GM19397 (cell line): ENCODE measurements around the gene PLEKHG4B.
A peak's percentile ranks its signal among the peaks of the same experiment; 100 is the strongest.
"Not testable (repeated sequence)": the region's sequence is repeated elsewhere in the genome, so short reads cannot be mapped to it uniquely, and the experiment has no call there.

Experiments used
- ATAC-seq: cut with Tn5 transposase; IDR thresholded peaks from one replicate; pipeline ENCODE4 v1.9.1; 2021; ENCODE audit warnings: mild to moderate bottlenecking, moderate library complexity; ENCODE audit not compliant: unreplicated experiment

PLEKHG4B gene

DNA sequence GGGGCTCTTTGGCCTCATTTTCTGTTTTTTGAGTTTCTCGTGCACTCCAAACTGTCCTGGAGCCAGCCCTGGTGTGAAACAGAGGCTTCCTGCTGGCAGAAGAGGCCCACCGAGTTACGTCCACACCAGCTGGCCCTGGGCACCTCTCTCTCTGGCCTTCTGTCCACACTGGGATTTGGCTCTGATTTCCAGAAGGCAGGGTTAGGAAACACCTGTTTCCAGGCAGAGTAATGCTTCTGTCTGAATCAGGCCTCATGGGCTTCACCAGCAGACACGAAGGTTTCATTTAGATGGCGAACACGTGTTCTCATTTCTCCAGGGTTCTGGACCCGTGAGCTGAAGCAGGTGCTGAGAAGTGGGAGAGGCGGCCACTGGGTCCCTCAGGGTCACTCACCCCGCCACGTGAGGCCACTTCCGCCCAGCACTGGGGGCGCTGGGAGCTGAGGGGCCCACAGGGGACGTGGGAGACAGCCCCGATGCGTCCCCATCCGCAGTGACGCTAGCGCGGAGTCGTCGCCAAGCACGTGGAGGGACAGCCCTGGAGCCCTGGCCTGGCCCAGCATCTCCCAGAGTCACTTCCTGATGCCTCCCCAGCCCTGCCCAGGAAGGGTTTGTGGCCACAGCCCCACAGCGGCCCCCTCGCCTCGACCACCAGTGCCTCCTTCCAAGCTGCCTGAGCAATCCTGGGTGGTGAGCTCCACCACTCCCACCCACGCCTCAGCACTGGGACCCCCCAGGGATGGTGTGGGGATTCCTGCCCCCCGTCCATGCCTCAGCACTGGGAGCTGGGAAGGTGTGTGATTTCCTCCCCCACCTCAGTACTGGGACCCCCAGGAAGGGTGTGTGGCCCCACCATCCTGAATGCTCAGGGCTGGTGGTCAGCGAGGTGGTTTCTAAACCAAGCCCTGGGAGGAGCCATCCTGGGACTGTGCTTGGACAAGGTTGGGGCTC, 94.4 kb downstream of the PLEKHG4B start:
- ATAC-seq, result no peak

DNA sequence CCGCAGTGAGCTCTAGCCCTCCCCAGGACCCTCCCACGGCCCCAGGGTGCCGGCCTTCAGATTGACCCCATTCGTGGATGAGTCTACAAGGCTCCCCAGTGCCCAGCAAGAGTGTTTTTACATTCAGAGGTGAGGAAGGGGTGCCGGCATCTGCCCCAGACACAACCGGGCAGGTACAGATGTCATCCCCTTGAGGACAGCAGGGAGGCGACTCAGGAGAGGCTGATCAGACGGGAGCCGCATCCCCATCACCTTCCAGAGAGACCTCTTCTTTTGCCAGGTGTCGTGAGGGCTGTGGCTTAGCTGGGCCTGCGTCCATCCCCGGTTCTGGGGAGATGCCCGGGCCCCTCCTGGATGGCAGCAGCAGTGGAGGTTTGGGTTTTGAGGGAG, 95.1 kb downstream of the PLEKHG4B start:
- ATAC-seq, result no peak

DNA sequence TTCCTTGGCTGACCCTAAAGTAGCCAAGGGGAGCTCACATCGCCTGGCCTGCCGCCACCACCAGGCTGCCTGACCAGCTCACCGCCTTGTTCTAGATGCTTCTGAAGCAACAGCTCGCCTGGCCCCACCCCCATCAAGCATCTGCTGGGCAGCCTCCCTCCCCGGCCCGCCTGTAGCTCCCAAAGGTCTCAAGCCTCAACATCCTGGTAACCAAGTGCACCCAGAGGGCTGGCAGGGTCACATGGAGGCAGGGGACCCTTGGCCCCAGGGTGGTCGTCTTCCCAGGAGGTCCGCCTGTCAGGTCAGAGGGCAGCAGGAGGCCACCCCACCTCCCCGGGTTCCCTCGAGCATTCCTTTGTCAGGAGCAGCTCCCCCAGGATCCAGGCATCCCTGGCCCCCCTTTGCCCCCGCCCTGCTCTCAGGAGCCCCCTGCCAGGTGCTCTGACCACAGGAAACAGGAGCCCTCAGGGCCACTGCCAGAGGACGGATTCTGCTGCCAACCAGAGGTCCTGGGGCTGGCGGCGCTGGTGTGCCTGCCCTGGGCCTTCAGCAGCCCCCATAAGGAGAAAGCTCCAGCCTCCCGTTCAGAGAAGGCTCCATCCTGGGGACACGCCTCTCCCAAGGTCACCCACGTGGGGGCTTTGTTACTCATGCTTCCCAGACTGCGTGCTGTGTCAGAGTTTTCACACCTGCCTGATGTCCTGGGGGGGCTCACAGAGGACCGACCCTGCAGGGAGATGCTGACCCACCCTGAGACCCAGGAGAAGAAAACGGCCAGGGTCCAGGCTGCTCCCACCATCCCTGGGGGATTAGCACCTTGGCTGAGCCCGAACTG, 95.9 kb downstream of the PLEKHG4B start:
- no peak for ATAC-seq

DNA sequence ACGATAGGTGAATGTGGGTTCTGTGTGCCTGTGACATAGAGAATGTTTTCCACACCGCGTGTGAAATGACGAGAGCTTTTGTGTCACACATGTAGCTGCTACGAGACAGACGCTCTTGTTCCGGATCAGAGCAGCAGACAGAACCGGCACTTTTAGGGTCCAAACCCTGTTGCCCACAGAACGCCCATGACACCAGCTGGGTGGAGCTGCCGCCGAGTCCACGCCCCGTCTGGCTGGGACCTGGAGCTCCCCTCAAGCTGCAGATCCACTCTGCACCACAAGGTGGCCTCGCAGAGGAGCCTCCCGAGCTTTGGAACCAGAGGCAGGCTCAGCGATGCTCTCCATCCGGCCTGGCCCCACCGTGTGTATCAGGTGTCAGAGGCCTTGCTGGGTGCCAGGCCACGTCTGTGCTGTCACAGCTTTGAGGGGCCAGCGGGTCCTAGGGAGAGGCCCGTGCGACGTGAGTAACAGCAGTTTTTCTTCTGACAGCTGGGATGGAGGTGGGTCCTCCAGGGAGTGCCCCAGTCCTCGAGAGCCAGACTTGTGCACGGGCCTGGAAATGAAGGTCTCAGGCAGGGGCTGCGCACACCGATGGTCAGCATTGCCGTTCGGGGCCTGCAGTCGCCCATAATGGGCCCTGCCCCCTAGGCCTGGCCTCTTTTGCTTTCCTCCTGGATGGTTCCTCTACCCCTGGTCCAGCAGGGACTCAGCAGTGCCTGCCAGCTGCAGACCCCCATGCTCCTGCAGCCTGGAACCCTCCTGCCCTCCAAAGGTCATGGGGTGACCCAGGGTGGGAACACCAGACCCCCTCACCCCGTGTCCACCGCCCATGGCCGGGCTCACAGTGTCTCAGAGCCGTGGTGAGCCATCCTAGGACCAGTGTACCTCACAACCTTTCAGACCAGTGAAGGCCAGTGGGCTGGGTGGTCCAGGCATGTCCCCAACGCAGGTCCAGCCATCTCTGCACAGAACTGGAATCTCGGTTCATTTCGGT, 96.8 kb downstream of the PLEKHG4B start:
- ATAC-seq, result peak; percentile 76

DNA sequence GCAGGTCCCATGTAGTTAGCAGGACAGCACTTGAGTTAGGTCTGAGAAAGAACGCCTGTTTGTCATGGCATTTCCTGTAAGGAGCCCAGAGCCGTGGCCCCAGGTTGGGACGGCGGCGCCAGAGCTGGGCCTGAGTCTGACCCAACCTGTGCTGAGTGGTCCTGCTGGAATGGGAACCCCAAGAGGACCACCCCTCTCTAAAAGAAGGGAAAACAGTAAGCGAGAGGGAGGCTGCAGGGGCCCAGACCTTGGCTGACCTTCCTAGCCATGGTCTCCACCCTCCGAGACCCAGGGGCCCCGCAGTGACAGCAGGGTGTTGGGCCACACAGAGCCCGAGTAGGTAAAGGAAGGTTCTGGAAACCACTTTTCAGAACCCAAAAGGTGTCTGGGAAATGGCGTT, 97.5 kb downstream of the PLEKHG4B start:
- ATAC-seq, result no peak

DNA sequence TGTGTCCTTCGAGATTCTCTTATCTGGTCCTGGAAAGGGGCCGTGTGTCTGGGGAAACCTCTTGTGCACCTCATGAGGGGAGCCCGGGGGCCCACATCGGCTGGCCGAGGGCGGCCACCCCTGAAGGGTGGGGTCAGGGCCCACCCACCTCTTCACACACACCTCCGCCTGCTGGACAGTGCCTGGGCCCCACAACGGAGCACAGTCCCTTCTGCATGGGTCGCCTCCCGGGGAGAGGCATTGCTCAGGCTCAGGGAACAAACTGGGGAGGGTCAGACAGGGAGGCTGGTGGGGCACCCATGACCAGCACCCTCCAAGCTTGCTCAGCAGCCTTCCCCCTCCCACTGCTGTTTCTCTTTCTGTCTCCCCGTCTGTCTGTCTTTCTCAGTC, 98.0 kb downstream of the PLEKHG4B start:
- ATAC-seq, result no peak

DNA sequence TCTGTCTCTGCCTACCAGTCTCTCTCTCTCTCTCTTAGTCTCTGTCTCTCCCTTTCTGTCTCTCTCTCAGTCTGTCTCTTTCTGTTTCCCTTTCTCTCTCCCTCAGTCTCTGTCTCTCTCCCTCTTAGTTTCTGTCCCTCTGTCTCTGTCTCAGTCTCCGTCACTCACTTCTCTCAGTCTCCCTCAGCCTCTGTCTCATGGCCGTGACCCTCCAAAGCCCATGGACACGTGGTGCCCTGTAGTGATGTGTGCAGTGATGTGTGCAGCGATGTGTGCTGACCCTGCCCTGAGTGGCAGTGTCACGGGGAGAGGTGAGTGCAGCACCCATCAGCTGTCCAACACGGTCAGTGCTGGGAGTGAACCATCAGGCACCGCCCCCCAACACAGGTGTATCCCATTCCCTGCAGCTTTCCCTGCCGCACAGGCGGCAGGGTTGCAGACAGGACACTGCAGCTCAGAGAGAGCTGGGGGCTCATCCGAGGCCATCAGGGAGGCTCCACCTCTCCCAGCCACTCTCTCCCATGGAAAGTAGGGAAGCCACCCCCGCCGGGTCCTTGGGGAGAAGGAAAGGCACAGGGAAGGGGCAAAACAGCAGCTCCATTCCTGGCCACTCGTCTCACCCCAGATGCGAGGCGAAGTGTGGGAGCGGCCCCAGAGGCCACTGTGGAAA, 98.5 kb downstream of the PLEKHG4B start:
- no peak for ATAC-seq

DNA sequence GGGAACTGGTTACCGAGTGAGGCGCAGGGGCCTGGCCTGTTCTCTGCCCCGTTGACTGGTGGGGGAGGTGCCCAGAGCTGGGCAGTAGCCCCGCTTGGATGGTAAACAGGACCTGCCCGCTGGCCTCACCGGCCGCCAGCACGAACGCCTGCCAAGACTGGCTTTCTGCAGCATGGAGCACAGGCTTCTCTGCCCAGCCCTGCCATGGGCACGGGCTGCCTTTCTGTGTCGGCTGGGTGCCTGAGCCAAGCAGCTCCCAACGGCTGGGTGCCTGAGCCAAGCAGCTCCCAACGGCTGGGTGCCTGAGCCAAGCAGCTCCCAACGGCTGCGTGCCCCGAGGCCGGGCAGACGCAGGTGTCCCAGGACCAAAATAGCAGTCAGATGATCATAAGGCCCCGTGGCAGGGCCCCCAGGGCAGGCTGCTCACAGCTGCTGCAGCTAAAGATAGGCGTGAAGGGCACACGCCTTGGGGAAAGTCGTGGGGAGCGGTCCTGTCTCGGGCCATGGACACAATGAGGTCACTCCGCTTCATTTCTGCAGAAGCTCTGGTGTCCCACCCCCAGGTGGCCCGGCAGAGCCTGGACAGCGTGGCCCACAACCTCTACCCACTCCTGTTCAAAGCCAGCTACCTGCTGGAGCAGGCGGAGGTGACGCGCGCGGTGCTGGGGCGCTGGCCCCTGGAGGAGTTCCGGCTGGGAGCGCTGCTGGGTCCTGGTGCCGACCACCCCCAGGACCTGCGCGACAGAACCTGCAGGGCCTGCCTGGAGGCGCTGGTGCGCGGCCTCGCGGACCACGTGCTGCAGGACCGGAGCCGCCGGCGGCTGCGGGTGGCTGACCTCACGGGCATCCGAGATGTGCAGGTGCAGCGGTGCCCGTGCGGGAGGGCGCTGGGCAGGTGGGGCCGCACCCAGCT, 99.3 kb downstream of the PLEKHG4B start, which contains the start of gene LRRC14B:
Gene LRRC14B, plus strand, starts transcription at position 460 of the 913 bp plus-strand sequence. Its CDS starts 44 bp downstream, at position 504.
- ATAC-seq, result peak; percentile 34

DNA sequence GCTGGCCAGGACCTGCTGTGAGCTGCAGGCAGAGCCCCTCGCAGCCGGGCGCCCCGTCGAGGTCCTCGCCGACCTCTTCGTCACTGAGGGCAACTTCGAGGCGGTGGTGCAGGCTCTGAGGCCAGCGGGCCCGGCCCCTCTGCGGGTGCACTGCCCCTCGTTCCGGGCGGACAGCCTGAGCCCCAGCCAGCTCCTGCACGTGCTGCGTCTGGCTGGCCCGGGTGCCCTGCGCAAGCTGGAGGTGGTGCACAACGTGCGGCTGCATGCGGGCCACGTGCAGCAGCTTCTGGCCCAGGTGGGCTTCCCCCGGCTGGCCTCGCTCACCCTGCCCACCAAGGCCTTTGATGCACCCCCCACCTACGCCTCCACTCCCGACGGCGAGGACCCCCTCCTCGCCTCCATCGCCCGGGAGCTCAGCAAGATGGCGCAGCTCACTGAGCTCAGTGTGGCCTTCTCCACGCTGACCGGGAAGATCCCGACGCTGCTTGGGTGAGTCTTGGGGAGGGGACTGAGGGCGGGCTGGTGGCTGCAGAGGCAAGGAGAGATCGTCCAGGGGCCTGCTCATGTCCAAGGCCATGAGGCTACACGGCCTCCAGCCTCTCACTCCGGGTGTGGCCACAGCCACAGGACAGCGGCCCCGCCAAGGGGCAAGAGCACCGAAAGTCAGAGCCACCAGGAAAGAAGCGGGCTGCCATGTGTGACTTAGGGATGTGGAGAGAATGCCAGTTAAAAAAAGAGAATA, 100.2 kb downstream of the PLEKHG4B start:
- ATAC-seq, result no peak

DNA sequence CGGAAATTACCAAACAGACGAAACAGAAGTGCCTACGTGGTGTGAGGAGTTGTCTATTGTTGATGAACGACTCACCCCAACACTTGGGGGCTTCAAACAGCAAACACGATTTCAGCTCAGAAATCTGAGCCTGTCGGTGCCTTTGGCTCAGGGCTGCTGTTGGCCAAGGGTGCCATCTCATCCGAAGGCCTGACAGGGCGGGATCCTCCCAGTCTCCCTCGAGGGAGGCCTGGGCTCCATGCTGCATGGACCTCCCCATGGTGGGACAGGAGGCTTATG, 100.7 kb downstream of the PLEKHG4B start:
- no peak for ATAC-seq

DNA sequence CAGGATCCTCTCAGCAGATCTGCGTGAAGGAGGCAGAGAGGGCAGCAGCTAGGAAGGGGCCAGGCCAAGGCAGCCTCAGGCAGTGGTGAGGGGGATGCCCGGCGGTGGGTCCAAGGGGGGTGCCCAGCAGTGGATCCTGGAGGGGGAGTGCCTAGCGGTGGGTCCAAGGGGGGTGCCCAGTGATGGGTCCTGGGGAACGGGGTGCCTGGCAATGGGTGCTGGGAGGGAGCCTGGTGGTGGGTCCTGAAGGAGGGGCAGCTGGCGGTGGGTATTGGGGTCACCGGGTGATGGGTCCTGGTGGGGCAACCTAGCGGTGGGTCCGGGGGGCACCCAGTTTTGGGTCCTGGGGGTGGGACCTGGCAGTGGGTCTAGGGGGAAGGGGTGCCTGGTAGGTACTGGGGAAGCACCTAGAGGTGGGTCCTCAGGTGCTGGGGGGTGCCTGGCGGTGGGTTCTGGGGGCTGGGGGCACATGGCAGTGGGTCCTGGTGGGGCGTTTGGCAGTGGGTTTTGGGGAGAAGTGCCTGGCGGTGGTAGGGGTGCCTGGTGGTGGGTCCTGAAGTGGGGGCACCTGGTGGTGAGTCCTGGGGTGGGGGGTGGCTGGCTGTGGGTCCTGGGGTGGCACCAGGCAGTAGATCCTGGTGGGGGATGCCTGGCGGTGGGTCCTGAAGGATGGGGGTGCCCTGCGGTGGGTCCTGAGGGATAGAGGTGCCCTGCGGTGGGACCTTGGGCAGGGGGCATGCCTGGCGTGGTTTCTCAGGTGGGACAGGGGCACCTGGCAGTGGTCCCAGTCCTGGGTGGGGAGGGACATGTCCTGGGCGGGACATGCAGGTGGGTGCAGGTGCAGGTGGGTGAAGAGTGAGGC, 101.2 kb downstream of the PLEKHG4B start:
- no peak for ATAC-seq

DNA sequence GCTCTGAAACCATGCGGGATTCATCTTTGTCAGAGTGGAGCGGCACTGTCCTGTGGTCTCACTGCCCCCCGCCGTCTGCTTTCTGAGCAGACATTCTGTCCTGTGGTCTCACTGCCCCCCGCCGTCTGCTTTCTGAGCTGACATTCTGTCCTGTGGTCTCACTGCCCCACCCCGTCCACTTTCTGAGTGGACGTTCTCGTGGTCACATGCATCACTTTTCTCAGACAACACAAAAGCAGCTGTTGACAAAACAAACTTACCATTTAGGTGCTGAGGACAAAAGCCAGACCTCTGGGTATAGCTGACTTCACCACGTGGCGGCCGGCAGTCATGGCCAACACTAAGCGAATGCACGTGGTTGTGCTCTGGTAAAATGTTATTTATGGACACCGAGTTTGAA, 102.1 kb downstream of the PLEKHG4B start:
- no peak for ATAC-seq

DNA sequence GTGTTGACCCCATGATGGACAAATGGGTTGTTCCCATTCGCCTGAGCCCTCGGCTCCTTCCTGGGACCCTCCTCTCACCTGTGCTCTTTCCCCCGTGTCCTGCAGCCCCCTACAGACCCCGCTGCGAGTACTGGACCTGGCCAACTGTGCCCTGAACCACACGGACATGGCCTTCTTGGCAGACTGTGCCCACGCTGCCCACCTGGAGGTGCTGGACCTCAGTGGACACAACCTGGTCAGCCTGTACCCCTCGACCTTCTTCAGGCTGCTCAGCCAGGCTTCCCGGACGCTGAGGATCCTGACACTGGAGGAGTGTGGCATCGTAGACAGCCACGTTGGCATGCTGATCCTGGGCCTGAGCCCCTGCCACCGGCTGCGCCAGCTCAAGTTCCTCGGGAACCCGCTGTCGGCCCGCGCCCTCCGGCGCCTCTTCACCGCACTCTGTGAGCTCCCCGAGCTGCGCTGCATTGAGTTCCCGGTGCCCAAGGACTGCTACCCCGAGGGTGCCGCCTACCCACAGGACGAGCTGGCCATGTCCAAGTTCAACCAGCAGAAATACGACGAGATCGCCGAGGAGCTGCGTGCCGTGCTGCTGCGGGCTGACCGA, 102.7 kb downstream of the PLEKHG4B start:
- ATAC-seq, result no peak

DNA sequence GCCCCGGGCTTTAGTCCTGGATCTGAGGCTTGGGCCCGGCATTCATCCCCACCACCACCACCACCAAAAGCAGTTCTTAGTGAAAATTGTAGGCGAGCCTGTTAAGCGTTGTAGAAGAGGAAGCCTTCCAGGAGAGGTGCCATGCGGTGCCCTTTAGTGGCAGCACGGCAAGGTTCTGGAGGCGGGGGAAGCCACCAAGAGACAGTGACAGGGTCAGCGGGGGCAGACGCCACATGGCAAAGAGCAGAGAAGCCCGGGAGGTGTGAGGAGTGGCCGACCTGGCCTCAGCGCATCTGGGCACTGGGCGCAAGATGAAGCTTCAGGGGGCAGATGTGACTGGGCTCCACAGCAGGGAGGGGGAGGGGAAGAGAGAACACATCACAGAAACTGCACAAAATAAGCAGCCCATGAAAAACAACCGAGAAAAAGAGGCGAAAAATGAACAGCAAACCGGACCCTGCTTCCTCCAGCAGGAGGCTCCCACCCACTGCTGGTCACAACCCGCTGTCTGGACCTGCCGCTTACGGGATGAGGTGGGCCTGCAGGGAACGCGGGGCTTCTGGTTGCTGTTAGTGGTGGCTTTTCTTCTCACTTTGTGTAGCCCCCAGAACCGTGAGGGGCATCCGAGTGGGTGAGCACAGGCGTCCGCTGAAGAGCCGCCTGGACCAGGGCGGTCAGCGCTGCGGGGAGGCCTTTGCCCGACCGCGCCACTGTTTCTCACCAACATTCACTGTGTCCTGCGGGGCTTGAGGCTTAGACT, 103.6 kb downstream of the PLEKHG4B start:
- no peak for ATAC-seq

DNA sequence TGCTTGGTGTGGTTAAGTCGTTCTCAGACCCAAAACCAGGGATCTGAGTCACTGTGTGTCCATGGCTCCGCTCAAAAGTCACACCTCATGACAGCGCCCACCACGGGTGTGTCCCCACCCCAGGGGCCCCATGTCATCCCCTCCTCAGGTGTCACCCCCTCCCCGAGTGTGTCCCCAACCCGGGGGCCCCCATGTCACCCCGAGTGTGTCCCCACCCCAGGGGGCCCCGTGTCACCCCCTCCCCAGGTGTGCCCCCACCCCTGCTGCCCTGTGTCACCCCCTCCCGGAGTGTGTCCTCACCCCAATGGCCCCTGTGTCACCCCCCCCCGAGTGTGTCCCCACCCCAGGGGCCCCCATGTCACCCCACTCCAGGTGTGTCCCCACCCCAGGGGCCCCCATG, 104.4 kb downstream of the PLEKHG4B start:
- ATAC-seq, result no peak

DNA sequence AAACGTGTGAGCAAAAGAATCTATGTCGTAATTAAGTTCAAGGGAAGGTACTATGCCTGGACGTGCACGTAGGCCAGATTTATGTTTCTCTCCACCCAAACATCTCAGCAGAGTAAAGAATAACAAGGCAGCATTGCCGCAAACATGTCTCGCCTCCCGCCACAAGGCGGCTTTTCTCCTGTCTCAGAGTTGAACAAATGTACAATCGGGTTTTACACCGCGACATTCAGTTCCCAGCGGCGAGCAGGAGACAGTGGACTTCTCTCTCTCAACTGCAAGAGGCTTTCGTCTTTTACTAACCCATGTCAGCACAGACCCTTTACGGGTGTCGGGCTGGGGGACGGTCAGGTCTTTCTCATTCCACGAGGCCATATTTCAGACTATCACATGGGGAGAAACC, 105.1 kb downstream of the PLEKHG4B start:
- not testable (repeated sequence) for ATAC-seq
